K562 (cell line): Measurements from ENCODE around the gene CD248.
A peak's percentile ranks its signal among the peaks of the same experiment; 100 is the strongest.

Experiments used
- BRCA1 ChIP-seq, 2 experiments: fragments of 450-650 bp in 1 of 2; sonication (generic) in 1 of 2; formaldehyde crosslinking in 1 of 2; IDR thresholded peaks; 2 replicates each; pipeline versions ENCODE4 v1.5.0 to v1.6.1; 2017 to 2020; ENCODE audit warnings: mild to moderate bottlenecking in 1 of 2, missing genetic modification reagents in 1 of 2
- HIVEP1 ChIP-seq: fragments of 250-450 bp; sonication (Bioruptor Pico); IDR thresholded peaks from 2 replicates; pipeline ENCODE4 v1.4.0; 2020; ENCODE audit warnings: mild to moderate bottlenecking
- MCM7 ChIP-seq, 2 experiments: fragments of 450-650 bp; IDR thresholded peaks; 2 replicates each; pipeline ENCODE4 v1.6.1; 2016 to 2018
- POLR2A ChIP-seq: fragments of 450-650 bp; conservative IDR thresholded peaks from 2 replicates; pipeline ENCODE4 v1.6.1; 2016
- TAF1 ChIP-seq: IDR thresholded peaks from 2 replicates; pipeline ENCODE4 v1.6.1; 2011; ENCODE audit warnings: mild to moderate bottlenecking, low read length, moderate library complexity; ENCODE audit not compliant: insufficient read depth, control insufficient read depth, severe bottlenecking; ENCODE audit errors: extremely low read depth
- TRIM28 ChIP-seq: fragments of 450-650 bp; IDR thresholded peaks from 2 replicates; pipeline ENCODE4 v1.6.1; 2017
- ZC3H11A ChIP-seq: IDR thresholded peaks from 2 replicates; pipeline ENCODE4 v1.6.1; 2012; ENCODE audit warnings: low read depth, low read length, improper control_type of control experiment
- ZNF253 ChIP-seq: fragments of 250-450 bp; sonication (Bioruptor Pico); conservative IDR thresholded peaks from 2 replicates; pipeline ENCODE4 v1.6.1; 2021; ENCODE audit warnings: mild to moderate bottlenecking
- TF ChIP-seq, protein P1 (sequence below), 3 experiments: IDR thresholded peaks in 2 of 3; conservative IDR thresholded peaks in 1 of 3; 2 replicates each; pipeline ENCODE4 v1.5.1; 2011 to 2012; ENCODE audit warnings: low read length in 3 of 3, mild to moderate bottlenecking in 3 of 3, control low read depth in 2 of 3, improper control_type of control experiment in 1 of 3, inconsistent platforms in 1 of 3, low read depth in 1 of 3, mixed read lengths in 1 of 3, moderate library complexity in 1 of 3; ENCODE audit not compliant: insufficient read depth in 2 of 3

DNA sequence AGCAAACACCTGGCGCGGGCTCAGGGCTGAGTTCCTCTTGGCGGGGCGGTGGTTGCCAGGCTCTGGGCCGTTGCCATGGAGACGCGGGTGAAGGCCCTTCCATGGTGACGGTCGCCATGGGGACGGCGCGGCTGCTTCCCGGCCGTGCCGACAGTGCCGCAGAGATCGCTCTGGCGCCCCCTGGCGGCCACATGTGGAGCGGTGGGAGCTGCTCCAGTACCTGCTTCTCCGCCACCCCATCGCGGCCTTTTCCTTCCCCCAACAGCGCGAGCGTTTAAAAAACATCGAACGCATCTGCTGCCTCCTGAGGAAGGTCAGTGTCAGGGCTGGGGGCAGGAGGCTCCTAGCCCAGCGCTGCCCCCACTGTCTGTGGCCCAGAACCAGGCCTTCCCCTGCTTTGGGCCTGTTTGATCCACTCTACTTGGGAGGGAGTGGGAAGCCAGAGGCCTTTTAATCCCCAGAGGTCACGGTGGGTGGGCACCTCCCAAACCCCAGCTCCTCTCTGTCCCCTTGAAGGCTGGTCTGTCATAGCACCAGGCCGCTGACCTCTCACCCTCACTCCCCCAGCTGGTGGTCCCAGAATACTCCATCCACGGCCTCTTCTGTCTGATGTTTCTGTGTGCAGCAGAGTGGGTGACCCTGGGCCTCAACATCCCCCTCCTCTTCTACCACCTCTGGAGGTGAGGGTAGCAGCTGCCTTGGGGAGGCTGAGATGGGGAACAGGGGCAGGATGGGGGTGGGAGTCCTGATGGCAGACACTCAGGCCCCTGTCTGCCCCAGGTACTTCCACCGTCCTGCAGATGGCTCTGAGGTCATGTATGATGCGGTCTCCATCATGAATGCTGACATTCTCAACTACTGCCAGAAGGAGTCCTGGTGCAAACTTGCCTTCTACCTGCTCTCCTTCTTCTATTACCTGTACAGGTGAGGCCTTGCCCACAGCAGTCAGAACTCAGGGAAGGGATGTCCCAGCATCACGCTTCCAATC, 34.1 kb downstream of the CD248 start:
- TF ChIP-seq TRIM28, result no peak
- no peak for TF ChIP-seq ZNF253 (CRISPR knock-in tag)
- no peak for TF ChIP-seq BRCA1 (IDR thresholded peaks at IDR 0.05)
- no peak for TF ChIP-seq BRCA1 (CRISPR knock-in tag; IDR thresholded peaks at IDR 0.05)
- no peak for TF ChIP-seq MCM7 (IDR thresholded peaks at IDR 0.05)
- TF ChIP-seq, protein P1, sequence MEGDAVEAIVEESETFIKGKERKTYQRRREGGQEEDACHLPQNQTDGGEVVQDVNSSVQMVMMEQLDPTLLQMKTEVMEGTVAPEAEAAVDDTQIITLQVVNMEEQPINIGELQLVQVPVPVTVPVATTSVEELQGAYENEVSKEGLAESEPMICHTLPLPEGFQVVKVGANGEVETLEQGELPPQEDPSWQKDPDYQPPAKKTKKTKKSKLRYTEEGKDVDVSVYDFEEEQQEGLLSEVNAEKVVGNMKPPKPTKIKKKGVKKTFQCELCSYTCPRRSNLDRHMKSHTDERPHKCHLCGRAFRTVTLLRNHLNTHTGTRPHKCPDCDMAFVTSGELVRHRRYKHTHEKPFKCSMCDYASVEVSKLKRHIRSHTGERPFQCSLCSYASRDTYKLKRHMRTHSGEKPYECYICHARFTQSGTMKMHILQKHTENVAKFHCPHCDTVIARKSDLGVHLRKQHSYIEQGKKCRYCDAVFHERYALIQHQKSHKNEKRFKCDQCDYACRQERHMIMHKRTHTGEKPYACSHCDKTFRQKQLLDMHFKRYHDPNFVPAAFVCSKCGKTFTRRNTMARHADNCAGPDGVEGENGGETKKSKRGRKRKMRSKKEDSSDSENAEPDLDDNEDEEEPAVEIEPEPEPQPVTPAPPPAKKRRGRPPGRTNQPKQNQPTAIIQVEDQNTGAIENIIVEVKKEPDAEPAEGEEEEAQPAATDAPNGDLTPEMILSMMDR (IDR thresholded peaks at IDR 0.05 in 2 of 3, conservative IDR thresholded peaks at IDR 0.05 in 1 of 3; ENCODE audit: insufficient read depth in 2 of 3, low read depth in 1 of 3, low read length in 3 of 3), result peak; percentile 91 to 97 (median 97)
- TF ChIP-seq ZC3H11A, result no peak
- no peak for TF ChIP-seq TAF1
- TF ChIP-seq HIVEP1, result no peak
- TF ChIP-seq POLR2A, result peak; percentile 31; the same call in 1 of the 2 replicates
